Testis (tissue), 3 donors: ENCODE data around the gene SGCG. TPM values are rescaled to one million over a fixed set of nuclear protein-coding genes. Genes with fewer than 3 reads are reported as not detected.
A peak's percentile ranks its signal among the peaks of the same experiment; 100 is the strongest.

Experiments used
- DNase-seq: peaks from one replicate; pipeline ENCODE4 v3.0.0-alpha.2; 2019
- H3K27ac ChIP-seq, 2 donors: fragments of 200-600 bp; sonication (generic); one replicate each; pipeline ENCODE4 v1.5.1; 2019
- H3K27me3 ChIP-seq: fragments of 200-600 bp; sonication (generic); one replicate; pipeline ENCODE4 v1.5.1; 2019
- H3K36me3 ChIP-seq: fragments of 200-600 bp; sonication (generic); one replicate; pipeline ENCODE4 v1.5.1; 2017; ENCODE audit warnings: low read depth; ENCODE audit errors: missing control alignments
- H3K4me1 ChIP-seq: fragments of 200-600 bp; sonication (generic); one replicate; pipeline ENCODE4 v1.5.1; 2019
- H3K4me3 ChIP-seq, 2 donors: fragments of 200-600 bp; sonication (generic); one replicate each; pipeline ENCODE4 v1.5.1; 2017 to 2019
- H3K9me3 ChIP-seq: fragments of 200-600 bp; sonication (generic); one replicate; pipeline ENCODE4 v1.5.1; 2017
- CTCF ChIP-seq, 3 experiments: fragments of 450-650 bp in 2 of 3; fragments of 200-600 bp in 1 of 3; sonication (generic) in 1 of 3; IDR thresholded peaks; one replicate each; pipeline ENCODE4 v1.5.1; 2016 to 2019; ENCODE audit warnings: antibody characterized with exemption in 3 of 3, mild to moderate bottlenecking in 2 of 3, moderate library complexity in 1 of 3
- POLR2A ChIP-seq: fragments of 450-650 bp; IDR thresholded peaks from one replicate; pipeline ENCODE4 v1.6.1; 2017; ENCODE audit warnings: antibody characterized with exemption, mild to moderate bottlenecking, moderate library complexity
- WGBS, 2 donors: methylation state at CpG; one replicate each; pipeline ENCODE4 v1.1.5; 2018; 5-methylcytosine and 5-hydroxymethylcytosine counted together
- intact Hi-C: fragments of 100-400 bp; cut with DNase I; formaldehyde crosslinking; loops from one replicate; pipeline ENCODE4 v1.15.1; 2023; ENCODE audit warnings: low total_unique reads
- polyA plus RNA-seq: library from polyadenylated mRNA; stranded (reverse); fragments of 350-450 nt; fragmentation: Illumina TruSeq; extraction: RNeasy Lipid Tissue Mini Kit (QIAGEN cat#74804); gene quantifications from one replicate; pipeline ENCODE4 v1.2.3, GENCODE V29; 2014; ENCODE audit warnings: low read depth, low replicate concordance; ENCODE audit not compliant: insufficient read depth
- total RNA-seq, 2 donors: library from RNA; depleted of rRNA; stranded (reverse); fragments of >200 nt; gene quantifications; one replicate each; pipeline ENCODE4 v1.2.3, GENCODE V29; 2016

SGCG gene
- total and polyA plus RNA-seq, 3 donors from 2014 or later, result 1.5 to 2.9 (median 2.2) TPM

- Histone ChIP-seq H3K9me3 (no peaks in the 10 kb centered on the region), H3K4me1 (no peaks in the 10 kb centered on the region), H3K27ac (no peak overlapping the region), H3K36me3 (no peaks in the 10 kb centered on the region), H3K4me3 (no peak overlapping the region), H3K27me3 (no peaks in the 10 kb centered on the region)
- intact Hi-C loops, result no loop called here
- 0 to 37% methylated on average over 1 of the region's 1 CpG for WGBS, 2 donors
- peak in 1 of 3 experiments; percentile 30 for TF ChIP-seq CTCF (IDR thresholded peaks at IDR 0.05)
- TF ChIP-seq POLR2A, result no peak
- no peak for DNase-seq
Observed at GRCh38 chr13:23175920-23176319, 4.9 kb upstream of the SGCG start.

GRCh38 chr13:23182142-23182541 is 1.4 kb downstream of the SGCG start:
- no peaks in the 10 kb centered on the region for H3K9me3 ChIP-seq
- TF ChIP-seq POLR2A (no peak), CTCF (IDR thresholded peaks at IDR 0.05) (no peak)
- 70 to 96% methylated on average over 2 of the region's 2 CpGs for WGBS, 2 donors
- no peaks in the 10 kb centered on the region for H3K27me3 ChIP-seq
- H3K4me1 ChIP-seq, result no peaks in the 10 kb centered on the region
- intact Hi-C loops, result no loop called here
- no peaks in the 10 kb centered on the region for H3K36me3 ChIP-seq
- no peak overlapping the region for H3K4me3 ChIP-seq
- H3K27ac ChIP-seq, result no peak overlapping the region
- DNase-seq, result no peak

GRCh38 chr13:23183292-23183691 is 2.5 kb downstream of the SGCG start:
- Histone ChIP-seq H3K9me3 (no peaks in the 10 kb centered on the region), H3K4me3 (no peak overlapping the region), H3K27me3 (no peaks in the 10 kb centered on the region), H3K27ac (no peak overlapping the region), H3K4me1 (no peaks in the 10 kb centered on the region), H3K36me3 (no peaks in the 10 kb centered on the region)
- intact Hi-C loops, result no loop called here
- no peak for TF ChIP-seq POLR2A
- TF ChIP-seq CTCF (IDR thresholded peaks at IDR 0.05), result no peak
- DNase-seq, result no peak
- WGBS, 2 donors, result 80 to 84% methylated on average over 7 of the region's 7 CpGs

GRCh38 chr13:23185542-23185941 is 4.8 kb downstream of the SGCG start:
- DNase-seq, result no peak
- Histone ChIP-seq H3K4me1 (no peaks in the 10 kb centered on the region), H3K36me3 (no peaks in the 10 kb centered on the region), H3K4me3 (no peak overlapping the region), H3K27ac (no peak overlapping the region), H3K27me3 (no peaks in the 10 kb centered on the region), H3K9me3 (no peaks in the 10 kb centered on the region)
- 90 to 97% methylated on average over 9 of the region's 9 CpGs for WGBS, 2 donors
- intact Hi-C loops, result no loop called here
- TF ChIP-seq CTCF (IDR thresholded peaks at IDR 0.05) (no peak), POLR2A (no peak)

- H3K9me3 ChIP-seq, result no peaks in the 10 kb centered on the region
- intact Hi-C loops, result no loop called here
- 90 to 93% methylated on average over 5 of the region's 5 CpGs for WGBS, 2 donors
- H3K36me3 ChIP-seq, result no peaks in the 10 kb centered on the region
- H3K27ac ChIP-seq, result no peak overlapping the region
- no peak overlapping the region for H3K4me3 ChIP-seq
- no peaks in the 10 kb centered on the region for H3K4me1 ChIP-seq
- no peak for DNase-seq
- TF ChIP-seq POLR2A, result no peak
- TF ChIP-seq CTCF (IDR thresholded peaks at IDR 0.05), result no peak
- no peaks in the 10 kb centered on the region for H3K27me3 ChIP-seq
Observed at GRCh38 chr13:23201870-23202269, 21.1 kb downstream of the SGCG start.
